Gastrocnemius medialis (tissue), 4 donors: Measurements from ENCODE around the gene CRISPLD2.

ENCODE experiments used
- POLR2A ChIP-seq, 2 donors: fragments of 450-650 bp; IDR thresholded peaks; one replicate each; pipeline ENCODE4 v1.6.1; 2017; ENCODE audit warnings: antibody characterized with exemption in 2 of 2, mild to moderate bottlenecking in 2 of 2, moderate library complexity in 2 of 2
- TF ChIP-seq, protein P1 (sequence below), 5 experiments: fragments of 450-650 bp in 3 of 5; fragments of 200-600 bp in 2 of 5; sonication (generic) in 2 of 5; IDR thresholded peaks in 4 of 5; conservative IDR thresholded peaks in 1 of 5; 1 replicate in 4 of 5; 2 replicates in 1 of 5; pipeline ENCODE4 v1.5.1; 2016 to 2019; ENCODE audit warnings: antibody characterized with exemption in 5 of 5, mild to moderate bottlenecking in 3 of 5, moderate library complexity in 3 of 5

DNA sequence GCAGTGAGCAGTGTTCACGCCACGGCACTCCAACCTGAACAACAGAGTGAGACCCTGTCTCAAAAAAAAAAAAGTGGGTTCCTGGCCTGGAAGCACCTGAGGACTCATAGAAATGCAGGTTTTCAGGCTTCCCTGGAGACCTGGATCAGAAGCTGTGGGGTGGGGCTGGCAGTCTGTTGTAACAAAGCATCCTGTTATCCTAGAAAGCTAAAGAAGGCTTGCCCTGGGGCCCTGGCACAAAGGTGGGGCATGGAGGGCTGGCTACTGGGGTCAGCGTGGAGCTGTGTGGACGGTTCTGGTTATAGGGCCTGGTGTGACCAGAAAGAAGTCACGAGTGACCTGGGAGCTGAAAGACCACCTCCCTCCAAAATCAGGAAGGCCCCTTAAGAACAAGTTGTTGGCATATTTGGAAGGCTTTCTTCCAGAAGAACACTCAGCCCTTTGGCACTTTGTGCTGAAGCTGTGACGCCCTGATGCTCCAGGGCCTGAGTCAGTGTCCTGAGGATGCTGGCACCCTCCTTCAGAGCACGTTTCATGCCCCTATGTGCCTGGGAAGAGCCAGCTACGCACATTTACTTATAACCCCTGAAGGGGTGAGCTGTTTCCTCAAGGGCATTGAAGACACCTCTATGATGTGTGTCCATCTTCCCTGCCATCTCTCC lies 6.2 kb downstream of the CRISPLD2 start:
- TF ChIP-seq, protein P1, sequence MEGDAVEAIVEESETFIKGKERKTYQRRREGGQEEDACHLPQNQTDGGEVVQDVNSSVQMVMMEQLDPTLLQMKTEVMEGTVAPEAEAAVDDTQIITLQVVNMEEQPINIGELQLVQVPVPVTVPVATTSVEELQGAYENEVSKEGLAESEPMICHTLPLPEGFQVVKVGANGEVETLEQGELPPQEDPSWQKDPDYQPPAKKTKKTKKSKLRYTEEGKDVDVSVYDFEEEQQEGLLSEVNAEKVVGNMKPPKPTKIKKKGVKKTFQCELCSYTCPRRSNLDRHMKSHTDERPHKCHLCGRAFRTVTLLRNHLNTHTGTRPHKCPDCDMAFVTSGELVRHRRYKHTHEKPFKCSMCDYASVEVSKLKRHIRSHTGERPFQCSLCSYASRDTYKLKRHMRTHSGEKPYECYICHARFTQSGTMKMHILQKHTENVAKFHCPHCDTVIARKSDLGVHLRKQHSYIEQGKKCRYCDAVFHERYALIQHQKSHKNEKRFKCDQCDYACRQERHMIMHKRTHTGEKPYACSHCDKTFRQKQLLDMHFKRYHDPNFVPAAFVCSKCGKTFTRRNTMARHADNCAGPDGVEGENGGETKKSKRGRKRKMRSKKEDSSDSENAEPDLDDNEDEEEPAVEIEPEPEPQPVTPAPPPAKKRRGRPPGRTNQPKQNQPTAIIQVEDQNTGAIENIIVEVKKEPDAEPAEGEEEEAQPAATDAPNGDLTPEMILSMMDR (IDR thresholded peaks at IDR 0.05 in 4 of 5, conservative IDR thresholded peaks at IDR 0.05 in 1 of 5): no peak
- no peak for TF ChIP-seq POLR2A (IDR thresholded peaks at IDR 0.05)
